Stimulated activated CD4-positive, alpha-beta T cell treated with anti-CD3 and anti-CD28 coated beads, TNF-alpha, amount 100 ng/mL, for 48 hours (primary cell): Measurements from ENCODE around the gene EPHB2.

Source experiments
- DNase-seq, 3 donors: peaks; one replicate each; pipeline ENCODE4 v3.0.0-alpha.2; 2020; ENCODE audit warnings: low read depth in 3 of 3

Gene EPHB2

DNA sequence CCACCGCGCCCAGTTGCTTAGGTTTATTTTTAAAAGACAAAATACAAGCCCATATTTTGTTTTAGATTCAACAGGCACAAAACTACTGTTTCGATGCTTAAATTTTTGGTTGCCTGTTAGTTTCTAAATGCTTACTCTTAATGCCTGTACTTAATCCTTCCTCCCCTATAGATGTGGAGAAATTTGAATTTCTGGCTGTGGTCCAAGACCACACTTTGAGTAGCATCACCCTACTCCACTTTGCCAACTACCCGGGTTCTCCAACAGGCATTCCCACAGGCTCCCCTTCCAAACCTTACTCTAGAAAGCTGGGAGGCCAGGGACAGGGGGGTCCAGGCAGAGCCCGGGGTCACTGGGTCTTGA, 242.0 kb downstream of the EPHB2 start:
- DNase-seq = no peak

DNA sequence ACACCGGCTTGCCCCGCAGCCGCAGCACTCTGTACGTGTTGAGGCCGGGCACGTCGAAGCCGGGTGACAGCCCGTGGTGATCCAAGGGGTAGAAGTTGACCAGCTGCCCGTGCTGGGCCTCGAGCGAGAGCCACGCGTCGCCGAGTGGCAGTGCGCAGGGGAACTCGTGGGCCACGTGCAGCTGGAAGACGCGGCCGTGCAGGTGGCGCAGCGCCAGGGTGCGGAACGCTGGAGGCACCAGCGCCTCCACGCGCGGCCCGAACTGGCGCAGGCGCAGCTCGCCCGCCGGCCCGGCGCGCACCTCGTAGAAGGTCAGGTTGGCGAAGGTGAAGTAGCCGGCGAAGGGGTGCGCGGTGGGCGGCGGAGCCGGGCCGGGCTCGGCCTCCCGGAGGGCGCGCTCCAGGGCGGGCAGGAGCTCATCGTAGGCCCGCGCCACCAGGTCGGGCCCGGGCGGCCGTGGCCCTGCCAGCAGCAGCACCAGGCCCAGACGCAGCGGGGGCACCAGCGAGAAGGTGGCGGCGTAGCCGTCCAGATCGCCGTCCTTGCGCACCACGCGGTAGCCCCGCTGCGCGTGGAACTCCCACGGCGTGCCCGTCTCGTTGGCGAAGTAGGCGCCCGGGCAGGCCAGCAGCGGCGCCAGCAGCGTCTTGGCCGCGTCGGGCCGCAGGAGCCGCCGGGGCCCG, 242.6 kb downstream of the EPHB2 start:
- no peak for DNase-seq

DNA sequence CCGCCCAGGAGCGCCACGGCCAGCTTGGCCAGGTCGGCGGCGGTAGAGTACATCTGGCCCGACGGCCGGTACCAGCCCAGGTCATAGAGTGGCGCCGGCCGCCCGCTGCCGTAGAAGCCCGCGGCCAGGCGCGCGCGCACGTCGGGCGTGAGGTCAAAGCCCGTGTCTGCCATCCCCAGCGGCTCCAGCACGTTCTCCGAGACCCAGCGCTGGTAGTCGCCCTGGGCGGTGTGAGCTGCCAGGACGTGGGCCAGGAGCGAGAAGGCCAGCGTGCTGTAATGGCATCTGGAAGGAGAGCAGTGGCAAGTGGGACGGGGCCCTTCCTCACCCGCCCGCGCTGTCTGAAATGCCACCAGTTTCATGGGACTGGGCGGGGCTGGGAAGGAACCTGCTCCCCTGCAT, 243.1 kb downstream of the EPHB2 start:
- no peak for DNase-seq

DNA sequence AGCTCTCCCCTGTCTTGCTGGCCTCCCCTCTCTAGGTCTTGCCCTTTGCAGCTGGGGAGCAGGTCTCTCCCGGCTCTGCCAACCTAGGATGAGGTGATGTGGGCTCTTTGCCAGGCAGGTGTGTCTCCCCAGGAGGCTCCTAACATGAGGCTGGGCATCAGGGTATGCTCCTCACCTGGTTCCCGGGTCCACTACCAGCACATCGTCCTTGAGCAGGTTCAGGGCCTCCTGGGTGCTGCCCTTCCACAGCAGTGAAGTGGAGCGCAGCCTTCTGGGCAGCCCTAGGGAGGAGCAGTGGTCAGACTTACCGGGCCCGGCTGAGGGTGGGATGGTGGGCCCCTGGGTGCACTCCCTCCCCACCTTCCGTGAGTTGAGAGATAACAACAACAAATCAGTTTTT, 244.5 kb downstream of the EPHB2 start:
- no peak for DNase-seq

DNA sequence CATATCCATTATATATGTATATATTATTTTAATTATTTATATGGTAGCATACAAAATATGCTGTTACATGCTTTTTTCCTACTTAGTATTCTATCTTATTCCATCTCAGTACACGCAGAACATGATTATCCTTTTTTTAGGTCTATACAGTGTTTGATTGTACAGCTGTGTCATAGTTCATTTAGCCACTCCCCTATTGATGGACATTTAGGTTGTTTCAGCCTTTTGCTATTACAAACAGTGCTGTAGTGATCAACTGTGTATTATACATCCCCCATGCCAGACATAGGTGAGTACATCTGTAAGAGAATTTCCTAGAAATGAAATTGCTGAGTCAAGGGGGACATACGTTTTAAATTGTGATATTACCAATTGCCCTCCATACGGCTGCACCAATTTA, 246.4 kb downstream of the EPHB2 start:
- no peak for DNase-seq

DNA sequence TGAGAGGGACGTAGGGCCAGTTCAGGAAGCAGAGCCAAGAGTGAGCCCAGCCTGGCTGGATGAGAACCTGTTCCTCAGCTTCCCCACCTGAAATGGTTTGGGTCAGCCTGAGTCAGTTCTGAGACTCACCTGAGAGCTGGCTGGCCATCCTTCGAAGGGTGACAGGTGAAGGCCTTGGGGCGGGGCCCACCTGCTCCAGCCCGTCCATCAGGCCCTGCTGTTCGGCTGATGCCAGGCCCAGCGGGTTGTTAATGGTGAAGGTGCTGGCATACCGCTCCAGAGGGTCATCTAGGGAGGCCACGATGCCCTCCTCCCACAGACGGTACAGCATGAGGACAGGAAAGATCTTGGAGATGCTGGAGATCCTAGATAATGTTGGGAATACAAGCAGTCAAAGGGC, 247.9 kb downstream of the EPHB2 start:
- DNase-seq = no peak

DNA sequence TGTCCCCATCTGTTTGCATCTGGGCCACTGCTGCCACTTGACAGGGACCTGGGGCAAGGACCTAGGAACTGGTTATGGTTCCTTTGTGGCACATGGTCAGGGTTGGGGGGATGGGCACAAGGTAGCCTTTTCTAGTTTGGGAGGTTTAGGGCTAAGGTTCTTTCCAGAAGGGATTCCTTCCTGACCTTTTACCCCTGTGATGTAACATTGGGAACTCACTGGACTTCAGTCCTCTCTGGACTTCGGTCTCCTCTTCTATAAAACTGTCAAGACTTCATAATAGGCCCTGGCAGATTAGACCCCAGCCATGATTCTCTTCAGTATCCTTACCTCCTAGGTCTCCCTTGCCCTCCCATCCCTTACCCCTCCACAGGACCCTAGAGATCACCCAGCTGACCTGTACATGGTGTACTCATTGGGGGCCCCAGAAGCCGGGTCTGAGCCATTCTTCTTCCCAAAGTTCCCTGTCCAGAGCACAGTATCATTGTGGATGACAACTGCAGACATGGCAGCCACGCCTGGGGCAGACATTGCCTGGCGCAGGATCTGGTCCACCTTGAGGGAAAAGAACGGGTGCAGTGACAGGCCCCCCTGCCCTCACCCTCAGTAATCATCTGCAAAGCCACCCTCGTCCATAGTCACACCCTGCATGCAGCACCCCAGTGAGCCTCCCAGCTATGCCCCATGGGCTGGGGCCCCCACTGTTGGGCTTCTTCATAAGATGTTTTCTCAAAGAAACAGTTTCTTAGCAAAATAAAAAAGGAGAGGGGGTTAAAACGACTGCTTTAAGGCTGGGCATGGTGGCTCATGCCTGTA, 249.1 kb downstream of the EPHB2 start:
- DNase-seq = no peak

DNA sequence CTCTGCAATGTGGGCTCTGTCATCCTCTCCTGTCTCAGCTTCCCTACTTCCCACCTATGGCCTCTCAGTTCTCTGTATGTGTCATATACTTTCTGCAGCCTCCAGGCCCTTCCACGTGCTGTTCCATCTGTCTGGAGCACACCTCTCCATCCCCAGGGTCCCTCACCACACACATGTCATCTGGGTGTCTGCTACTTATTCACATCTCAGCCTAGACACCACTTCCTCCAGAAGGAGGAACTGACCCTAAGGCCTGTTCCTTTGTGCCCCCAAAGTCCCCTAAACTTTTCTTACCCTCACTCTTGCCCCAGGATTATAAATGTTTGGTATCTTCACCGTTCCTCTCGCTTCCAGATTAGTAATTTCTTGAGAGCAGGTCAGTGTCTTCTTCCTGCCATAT, 251.9 kb downstream of the EPHB2 start:
- no peak for DNase-seq

DNA sequence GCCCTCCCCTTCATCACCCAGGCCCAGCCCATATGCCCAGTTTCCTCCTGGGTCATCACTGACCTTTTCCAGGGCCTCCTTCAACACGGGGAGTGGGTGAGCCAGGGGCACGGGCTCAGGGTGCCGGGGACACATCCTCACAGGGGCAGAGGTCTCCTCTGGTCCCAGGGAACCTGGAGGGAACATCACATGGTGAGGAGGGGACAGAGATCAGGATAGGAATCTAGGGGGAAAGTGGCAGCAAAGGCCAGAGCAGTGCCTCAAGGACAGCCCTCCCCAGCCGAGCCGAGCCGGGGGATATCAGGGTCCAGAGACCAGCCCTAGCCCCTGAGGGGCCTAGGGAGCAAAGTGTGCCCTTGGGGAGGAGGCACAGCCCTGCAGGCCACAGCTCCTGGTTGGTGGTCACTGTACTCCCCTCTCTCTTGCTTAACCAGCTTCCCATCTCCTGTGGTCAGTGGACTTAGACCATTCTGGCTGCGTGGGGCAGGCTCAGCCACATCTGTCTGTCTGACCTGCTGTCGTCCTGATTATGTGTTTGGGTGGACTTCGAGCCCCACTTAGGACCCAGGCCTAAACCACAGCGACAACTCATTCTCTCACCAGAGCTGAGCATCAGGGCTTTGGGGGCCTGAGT, 252.5 kb downstream of the EPHB2 start:
- DNase-seq = no peak

DNA sequence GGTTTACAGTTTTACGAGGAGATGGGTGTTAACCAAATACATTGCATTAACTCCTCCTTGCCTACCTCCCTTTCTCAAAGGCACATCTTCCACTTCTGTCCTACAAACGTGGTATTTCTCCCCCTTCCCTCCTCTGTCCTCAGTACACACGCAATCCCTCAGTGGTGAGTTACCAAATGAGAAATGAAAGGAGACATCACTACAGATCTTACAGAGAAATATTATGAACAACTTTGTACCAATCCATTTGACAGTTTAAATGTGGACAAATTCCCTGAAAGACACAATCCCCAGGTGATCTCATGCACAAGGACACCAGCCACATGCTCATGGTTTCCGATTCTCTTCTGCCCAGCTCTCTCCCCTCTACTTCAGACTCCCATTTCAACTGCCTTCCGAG, 255.7 kb downstream of the EPHB2 start:
- DNase-seq = no peak

DNA sequence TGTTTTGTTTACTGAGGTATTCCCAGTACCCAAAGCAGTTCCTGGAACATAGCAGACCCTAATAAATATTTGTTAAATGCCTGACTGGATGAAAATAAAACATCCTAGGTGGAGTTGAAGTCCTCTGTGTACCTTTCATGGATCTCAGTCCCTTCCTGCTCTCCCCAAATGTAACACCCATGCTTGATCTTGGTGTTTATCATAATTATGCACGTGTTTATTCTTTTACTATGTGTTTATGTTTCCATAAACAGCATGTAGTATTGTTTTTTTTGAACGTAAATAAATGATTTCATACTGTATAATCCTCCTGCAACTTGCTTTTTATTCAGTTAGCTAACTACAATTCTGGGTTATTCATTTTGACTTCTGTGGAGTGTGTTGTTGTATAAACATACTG, 257.2 kb downstream of the EPHB2 start:
- DNase-seq = no peak

DNA sequence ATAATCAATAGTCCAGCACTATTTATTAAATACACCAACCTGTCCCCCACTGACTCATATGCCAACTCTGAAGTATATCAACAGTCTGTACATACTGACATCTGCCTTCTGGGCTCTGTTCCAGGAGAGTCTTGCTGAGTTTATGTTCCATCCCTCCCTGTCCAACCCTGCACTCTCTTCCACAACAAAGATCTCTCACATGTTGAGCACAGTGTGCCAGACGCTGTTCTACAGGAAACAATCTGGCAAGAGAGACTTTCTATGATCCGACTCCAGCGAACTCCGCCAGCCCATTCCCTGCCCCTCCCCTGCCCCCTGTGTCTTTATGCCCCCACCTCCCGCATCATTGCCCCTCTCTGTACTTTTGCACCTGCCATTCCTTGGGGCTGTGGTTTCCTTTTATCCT, 258.7 kb downstream of the EPHB2 start:
- DNase-seq = no peak

DNA sequence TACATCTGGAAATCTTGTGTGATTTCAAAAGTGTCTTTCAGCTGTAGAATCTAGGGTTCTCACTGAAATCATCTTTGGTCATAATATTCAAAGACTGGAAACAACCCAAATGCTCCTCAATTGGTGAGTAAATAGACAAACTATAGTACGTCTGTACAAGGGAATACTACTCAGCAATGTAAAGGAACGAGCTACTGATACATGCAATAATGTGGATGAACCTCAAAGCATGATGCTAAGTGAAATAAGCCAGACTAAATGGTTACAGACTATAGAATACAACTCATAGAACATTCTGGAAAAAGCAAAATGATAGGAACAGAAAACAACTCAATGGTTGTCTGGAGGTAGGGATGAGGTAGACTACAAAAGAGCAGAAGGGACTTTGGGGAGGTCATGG, 259.5 kb downstream of the EPHB2 start:
- DNase-seq = no peak
